Measurements from ENCODE around the gene FTCD. TPM values are rescaled to one million over a fixed set of nuclear protein-coding genes. Genes with fewer than 3 reads are reported as not detected.

Gene FTCD
- polyA plus RNA-seq, 12 donors = 0.13 to 2.8 (median 1.6) TPM; not detected in 2

GRCh38 chr21:46093668-46094400 lies 61.5 kb downstream of the FTCD start:
- DNase-seq = no peak

- DNase-seq = no peak
Measured at GRCh38 chr21:46092811-46093667, 62.3 kb downstream of the FTCD start.

- peak; percentile 88 for DNase-seq
Measured at GRCh38 chr21:46092026-46092764, 63.2 kb downstream of the FTCD start.

GRCh38 chr21:46091631-46092025 lies 63.8 kb downstream of the FTCD start:
- no peak for DNase-seq

- no peak for DNase-seq
Measured at GRCh38 chr21:46091118-46091517, 64.3 kb downstream of the FTCD start.

- no peak for DNase-seq
Measured at GRCh38 chr21:46089285-46089684, 66.1 kb downstream of the FTCD start.

- no peak for DNase-seq
Measured at GRCh38 chr21:46088189-46088588, 67.2 kb downstream of the FTCD start.

GRCh38 chr21:46087641-46088040 lies 67.7 kb downstream of the FTCD start:
- no peak for DNase-seq

Other genes starting within 250 kb of the FTCD start
- 100 to 1,000 TPM; 314 to 756 (median 433) TPM for gene COL6A1, start 173.8 kb downstream of the FTCD start, polyA plus RNA-seq (ENCODE audit: insufficient read length in 12 of 12)
- gene COL6A2, start 57.5 kb downstream of the FTCD start, polyA plus RNA-seq (ENCODE audit: insufficient read length in 12 of 12) = 100 to 1,000 TPM; 417 to 953 (median 482) TPM
- 10 to 100 TPM in 4 of 12 donors, 1 to 10 TPM in 6, not detected in 2; 4.2 to 18.6 (median 9.6) TPM for gene SPATC1L, start 28.9 kb upstream of the FTCD start, polyA plus RNA-seq (ENCODE audit: insufficient read length in 12 of 12)
- 10 to 100 TPM in 11 of 12 donors, not detected in 1; 27.1 to 52.3 (median 33.1) TPM for gene LSS, start 73.2 kb upstream of the FTCD start, polyA plus RNA-seq (ENCODE audit: insufficient read length in 12 of 12)
- 10 to 100 TPM in 11 of 12 donors, not detected in 1; 51.5 to 81.8 (median 55.6) TPM for gene MCM3AP, start 130.0 kb upstream of the FTCD start, polyA plus RNA-seq (ENCODE audit: insufficient read length in 12 of 12)
- gene YBEY, start 130.8 kb upstream of the FTCD start, polyA plus RNA-seq (ENCODE audit: insufficient read length in 12 of 12) = 10 to 100 TPM in 10 of 12 donors, not detected in 2; 10.0 to 27.1 (median 19.1) TPM
- gene C21orf58, start 168.3 kb upstream of the FTCD start, polyA plus RNA-seq (ENCODE audit: insufficient read length in 12 of 12) = 10 to 100 TPM in 2 of 12 donors, 1 to 10 TPM in 9, not detected in 1; 4.2 to 14.4 (median 6.5) TPM
- gene PCNT, start 168.6 kb upstream of the FTCD start, polyA plus RNA-seq (ENCODE audit: insufficient read length in 12 of 12) = 10 to 100 TPM in 11 of 12 donors, not detected in 1; 39.5 to 88.8 (median 59.5) TPM

Measured in muscle of arm (tissue), 12 donors.